ENCODE data around the gene TNFRSF13B.
"Not testable (repeated sequence)": the region's sequence is repeated elsewhere in the genome, so short reads cannot be mapped to it uniquely, and the experiment has no call there.

Gene TNFRSF13B

GRCh38 chr17:16927641-16928321 is 44.1 kb downstream of the TNFRSF13B start:
- H3K4me1 ChIP-seq (ENCODE audit: insufficient read depth, low read length): no peaks in the 10 kb centered on the region

DNA sequence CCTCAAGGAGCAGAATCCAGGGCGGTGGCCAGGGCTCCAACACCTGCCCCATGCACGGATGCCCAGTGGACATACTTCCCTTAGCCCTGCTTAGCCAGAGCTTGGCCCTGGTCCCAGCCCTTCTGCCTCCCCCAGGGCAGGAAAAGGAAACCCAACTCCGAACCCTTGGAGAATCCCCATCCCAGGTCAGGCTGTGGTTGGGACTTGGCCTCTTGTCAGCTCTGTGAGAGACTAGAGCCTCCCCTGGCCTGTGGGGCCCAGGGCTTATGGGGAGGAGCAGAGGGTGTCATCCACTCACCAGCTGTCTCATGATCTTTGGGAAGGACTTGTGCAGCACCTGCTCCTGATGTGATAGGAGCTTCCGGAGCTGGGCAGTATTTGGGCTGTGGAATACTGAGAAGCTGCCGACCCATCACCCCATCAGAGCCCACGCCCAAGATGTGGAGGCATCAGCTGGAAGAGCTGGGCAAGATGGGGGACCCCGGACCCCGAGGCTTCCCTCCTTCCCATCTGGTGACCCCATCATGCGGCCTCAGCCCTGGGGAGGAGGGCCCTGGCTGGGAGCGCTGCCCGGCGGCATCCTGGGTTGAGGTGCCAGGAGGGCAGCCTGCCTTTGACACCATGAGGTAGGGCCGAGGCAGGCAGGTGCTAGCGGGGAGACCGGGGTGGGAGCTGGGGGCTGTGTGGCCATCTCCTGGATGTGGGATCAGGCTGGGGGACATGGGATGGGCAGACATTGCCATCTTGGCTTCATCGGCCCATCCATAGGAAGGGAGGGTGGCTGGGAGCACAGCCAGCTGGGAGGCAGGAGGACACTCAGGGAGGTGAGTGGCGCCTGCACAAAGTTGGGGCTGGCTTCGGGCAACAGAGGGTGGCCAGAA is 45.1 kb downstream of the TNFRSF13B start:
- H3K36me3 ChIP-seq (ENCODE audit: insufficient read depth, low read length): no peaks in the 10 kb centered on the region
- no peak overlapping the region for H3K9ac ChIP-seq (ENCODE audit: low read depth, low read length)
- no peaks in the 10 kb centered on the region for H3K9me3 ChIP-seq (ENCODE audit: control insufficient read depth, insufficient read depth, low read length)
- H3K4me1 ChIP-seq (ENCODE audit: insufficient read depth, low read length): no peaks in the 10 kb centered on the region

More at GRCh38 chr17:16927641-16928321, 44.1 kb downstream of the TNFRSF13B start:
- no peaks in the 10 kb centered on the region for H3K9me3 ChIP-seq (ENCODE audit: control insufficient read depth, insufficient read depth, low read length)
- no peak overlapping the region for H3K9ac ChIP-seq (ENCODE audit: low read depth, low read length)
- H3K36me3 ChIP-seq (ENCODE audit: insufficient read depth, low read length): no peaks in the 10 kb centered on the region

GRCh38 chr17:16926061-16926511 is 45.8 kb downstream of the TNFRSF13B start:
- no peak overlapping the region for H3K9ac ChIP-seq (ENCODE audit: low read depth, low read length)
- no peaks in the 10 kb centered on the region for H3K9me3 ChIP-seq (ENCODE audit: control insufficient read depth, insufficient read depth, low read length)
- no peaks in the 10 kb centered on the region for H3K4me1 ChIP-seq (ENCODE audit: insufficient read depth, low read length)
- no peaks in the 10 kb centered on the region for H3K36me3 ChIP-seq (ENCODE audit: insufficient read depth, low read length)

DNA sequence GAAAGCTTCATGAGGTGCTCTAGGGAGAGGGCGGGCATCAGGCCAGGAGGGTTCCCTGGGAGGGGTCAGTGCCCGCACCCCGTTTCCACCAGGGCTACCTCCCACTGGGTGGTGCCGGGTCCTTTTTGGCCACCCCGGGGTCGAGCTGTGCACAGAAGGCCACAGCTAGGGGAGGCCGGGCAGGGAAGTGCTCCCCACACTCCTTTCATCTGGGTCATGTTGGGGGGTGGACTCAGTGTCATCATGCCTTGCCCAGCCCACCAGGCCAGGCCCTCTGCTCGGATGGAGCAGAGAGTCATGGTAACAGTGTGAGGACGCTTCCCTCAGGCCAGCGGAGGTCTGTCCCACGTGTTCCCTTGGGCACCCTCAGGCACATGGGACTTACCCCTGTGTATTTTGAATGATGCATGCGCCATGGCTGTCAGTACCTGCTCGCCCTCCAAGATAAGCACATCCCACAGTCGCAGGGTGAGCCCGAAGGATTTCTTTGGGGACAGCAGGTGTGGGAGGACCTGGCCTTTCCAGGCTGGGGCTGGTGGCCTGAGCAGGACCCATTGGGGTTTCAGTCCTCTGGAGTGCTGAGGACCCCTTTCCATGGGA is 46.4 kb downstream of the TNFRSF13B start:
- Histone ChIP-seq H3K9ac (ENCODE audit: low read depth, low read length) (no peak overlapping the region), H3K36me3 (ENCODE audit: insufficient read depth, low read length) (no peaks in the 10 kb centered on the region), H3K9me3 (ENCODE audit: control insufficient read depth, insufficient read depth, low read length) (no peaks in the 10 kb centered on the region), H3K4me1 (ENCODE audit: insufficient read depth, low read length) (no peaks in the 10 kb centered on the region)

- H3K9ac ChIP-seq (ENCODE audit: low read depth, low read length): no peak overlapping the region
- H3K36me3 ChIP-seq (ENCODE audit: insufficient read depth, low read length): no peaks in the 10 kb centered on the region
- H3K9me3 ChIP-seq (ENCODE audit: control insufficient read depth, insufficient read depth, low read length): no peaks in the 10 kb centered on the region
- no peaks in the 10 kb centered on the region for H3K4me1 ChIP-seq (ENCODE audit: insufficient read depth, low read length)
These were observed 47.0 kb downstream of the TNFRSF13B start for GRCh38 chr17:16924696-16925440.

DNA sequence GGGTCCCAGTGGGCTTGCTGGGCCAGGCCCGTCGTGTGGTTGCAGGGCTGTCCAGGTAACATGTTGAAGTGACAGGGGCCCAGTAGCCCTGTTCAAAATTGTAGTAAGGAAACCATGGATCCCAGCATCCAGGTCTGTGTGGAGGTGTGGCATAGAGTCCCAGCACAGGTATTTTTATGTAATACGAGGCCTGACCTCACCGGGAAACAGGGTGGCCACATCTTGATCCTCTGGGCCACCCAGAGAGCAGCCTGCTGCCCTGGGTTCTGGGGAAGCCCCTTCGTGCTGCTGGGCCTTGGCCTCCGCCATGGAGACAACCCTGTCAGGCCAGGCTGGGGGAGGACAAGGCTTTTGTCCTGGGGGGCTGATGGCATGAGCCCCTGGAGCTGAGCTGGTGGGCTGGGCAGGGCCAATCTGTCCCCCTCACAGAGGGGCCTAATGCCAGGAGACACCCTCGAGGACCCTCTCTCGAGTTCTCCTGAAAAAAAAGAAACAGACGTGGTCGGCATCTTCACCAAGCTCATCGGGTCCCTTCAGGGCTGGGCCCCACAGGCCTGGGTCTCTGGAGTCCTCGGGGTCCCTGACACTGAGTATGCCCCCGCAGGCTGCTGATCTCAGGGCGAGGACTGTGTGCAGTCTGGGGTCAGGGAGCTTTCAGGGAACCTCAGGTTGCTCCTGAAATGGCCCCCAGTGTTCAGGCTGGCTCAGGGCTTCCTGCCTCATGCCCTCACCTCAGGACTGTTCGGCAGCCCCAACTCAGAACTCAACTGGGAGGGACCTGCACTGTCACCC is 47.8 kb downstream of the TNFRSF13B start:
- Histone ChIP-seq H3K36me3 (ENCODE audit: insufficient read depth, low read length) (no peaks in the 10 kb centered on the region), H3K9me3 (ENCODE audit: control insufficient read depth, insufficient read depth, low read length) (no peaks in the 10 kb centered on the region), H3K9ac (ENCODE audit: low read depth, low read length) (no peak overlapping the region), H3K4me1 (ENCODE audit: insufficient read depth, low read length) (no peaks in the 10 kb centered on the region)

DNA sequence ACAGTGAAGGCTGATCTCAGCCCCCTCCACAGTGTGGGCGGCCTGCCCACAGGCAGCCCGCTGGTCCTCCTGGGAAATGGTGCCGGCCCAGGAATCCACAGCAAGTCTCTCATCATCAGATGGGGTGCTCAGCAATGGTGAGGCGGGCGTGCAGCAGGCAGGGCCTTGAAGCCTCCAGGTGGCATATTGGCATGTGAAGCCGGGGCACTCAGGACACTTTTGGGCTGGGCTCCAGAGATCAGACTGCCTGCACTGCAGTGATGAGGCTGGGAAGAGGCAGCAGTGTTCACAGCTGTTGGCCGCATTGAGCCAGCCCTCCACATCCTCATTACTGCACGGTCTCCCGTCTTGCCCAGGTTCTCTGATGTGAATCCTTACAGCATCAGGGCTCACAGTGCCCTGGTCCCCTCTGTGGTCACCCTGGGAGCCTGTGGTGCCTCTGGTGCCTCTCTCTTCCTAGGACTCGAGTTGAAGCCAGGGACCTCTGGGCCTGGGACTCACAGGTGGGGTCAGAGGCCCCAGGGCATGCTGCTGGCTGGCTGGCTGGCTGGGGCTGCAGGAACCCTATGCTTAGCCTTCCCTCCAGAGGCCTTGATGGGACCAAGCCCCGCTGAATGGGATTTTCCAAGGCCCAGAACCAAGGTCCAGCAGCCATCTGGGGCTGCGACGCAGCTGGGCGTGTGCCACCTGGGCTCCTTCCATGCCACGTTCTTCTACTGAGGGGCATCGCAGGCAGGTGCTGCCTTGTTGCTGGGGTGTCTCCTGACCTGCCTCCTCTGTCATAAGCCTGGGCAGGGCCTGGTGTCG is 48.6 kb downstream of the TNFRSF13B start:
- no peaks in the 10 kb centered on the region for H3K36me3 ChIP-seq (ENCODE audit: insufficient read depth, low read length)
- H3K9ac ChIP-seq (ENCODE audit: low read depth, low read length): no peak overlapping the region
- no peaks in the 10 kb centered on the region for H3K4me1 ChIP-seq (ENCODE audit: insufficient read depth, low read length)
- H3K9me3 ChIP-seq (ENCODE audit: control insufficient read depth, insufficient read depth, low read length): no peaks in the 10 kb centered on the region

DNA sequence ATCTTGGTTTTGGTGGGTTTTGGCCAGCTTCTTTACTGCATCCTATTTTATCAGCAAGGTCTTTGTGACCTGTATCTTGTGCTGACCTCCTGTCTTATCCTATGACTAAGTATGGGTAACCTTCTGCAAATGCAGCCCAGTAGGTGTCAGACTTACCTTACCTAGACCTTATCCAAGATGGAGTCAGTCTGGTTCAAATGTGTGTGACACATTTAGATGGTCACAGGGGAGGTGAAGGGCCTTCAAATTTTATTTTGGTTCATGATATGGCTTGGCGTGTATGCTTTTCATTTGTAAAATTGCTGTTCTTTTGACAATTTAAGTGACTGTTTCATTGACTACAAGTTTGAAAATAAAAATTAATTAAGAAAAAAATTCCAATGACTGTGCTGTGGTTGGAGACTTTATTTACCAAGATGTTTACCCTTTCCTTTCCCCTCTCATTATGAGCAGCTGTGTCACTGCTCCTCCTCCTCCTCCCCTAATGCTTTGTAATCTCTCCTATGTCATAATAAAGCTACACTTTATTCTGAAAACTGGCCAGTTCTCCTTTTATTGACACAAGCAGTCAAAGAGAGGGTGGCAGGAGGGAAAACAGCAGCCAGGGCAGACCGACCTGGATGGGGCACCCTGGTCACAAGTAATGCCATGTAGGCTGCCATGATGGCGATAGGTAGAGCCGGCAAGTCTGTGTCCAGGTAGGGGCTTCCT is 49.4 kb downstream of the TNFRSF13B start:
- Histone ChIP-seq H3K36me3 (ENCODE audit: insufficient read depth, low read length) (no peaks in the 10 kb centered on the region), H3K9me3 (ENCODE audit: control insufficient read depth, insufficient read depth, low read length) (no peaks in the 10 kb centered on the region), H3K4me1 (ENCODE audit: insufficient read depth, low read length) (no peaks in the 10 kb centered on the region), H3K9ac (ENCODE audit: low read depth, low read length) (no peak overlapping the region)

DNA sequence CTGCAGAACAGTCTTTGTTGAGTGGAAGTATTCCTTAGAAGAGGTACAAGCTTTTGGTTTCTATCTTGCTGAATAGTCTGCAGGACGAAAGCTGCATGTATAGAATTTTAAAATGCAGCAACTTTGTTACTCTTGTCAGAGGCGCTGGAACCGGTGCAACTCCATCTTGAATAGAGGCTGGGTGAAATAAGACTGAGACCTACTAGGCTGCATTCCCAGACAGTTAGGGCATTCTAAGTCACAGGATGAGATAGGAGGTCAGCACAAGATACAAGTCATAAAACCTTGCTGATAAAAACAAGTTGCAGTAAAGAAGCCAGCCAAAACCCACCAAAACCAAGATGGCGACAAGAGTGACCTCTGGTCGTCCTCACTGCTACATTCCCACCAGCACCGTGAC is 50.5 kb downstream of the TNFRSF13B start:
- not testable (repeated sequence) for H3K4me1 ChIP-seq (ENCODE audit: insufficient read depth, low read length); H3K9me3 ChIP-seq (ENCODE audit: control insufficient read depth, insufficient read depth, low read length); H3K36me3 ChIP-seq (ENCODE audit: insufficient read depth, low read length); H3K9ac ChIP-seq (ENCODE audit: low read depth, low read length)

DNA sequence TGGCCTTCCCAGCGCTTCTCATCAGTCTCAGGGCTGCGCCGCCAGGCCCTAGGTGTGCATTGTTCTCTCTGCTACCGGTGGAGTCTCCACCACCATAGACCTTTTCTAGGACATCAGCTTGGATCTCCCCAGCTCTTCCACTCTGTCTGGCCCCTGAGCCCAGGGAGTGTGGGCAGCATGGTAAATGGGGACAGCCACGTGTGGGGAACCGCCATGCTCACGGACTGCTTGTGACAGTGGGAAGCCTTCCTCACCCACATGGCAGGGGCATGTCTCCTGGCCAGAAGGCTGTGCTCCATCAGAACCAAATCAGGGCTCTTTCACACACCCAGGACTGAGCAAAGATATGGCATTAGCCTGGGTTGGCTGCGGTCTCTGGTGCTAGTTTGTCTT is 51.3 kb downstream of the TNFRSF13B start:
- H3K4me1 ChIP-seq (ENCODE audit: insufficient read depth, low read length): no peaks in the 10 kb centered on the region
- no peak overlapping the region for H3K9ac ChIP-seq (ENCODE audit: low read depth, low read length)
- H3K36me3 ChIP-seq (ENCODE audit: insufficient read depth, low read length): no peaks in the 10 kb centered on the region
- H3K9me3 ChIP-seq (ENCODE audit: control insufficient read depth, insufficient read depth, low read length): no peaks in the 10 kb centered on the region

- Histone ChIP-seq H3K9ac (ENCODE audit: low read depth, low read length) (no peak overlapping the region), H3K4me1 (ENCODE audit: insufficient read depth, low read length) (no peaks in the 10 kb centered on the region), H3K9me3 (ENCODE audit: control insufficient read depth, insufficient read depth, low read length) (no peaks in the 10 kb centered on the region), H3K36me3 (ENCODE audit: insufficient read depth, low read length) (no peaks in the 10 kb centered on the region)
These were observed 52.0 kb downstream of the TNFRSF13B start for GRCh38 chr17:16919663-16920627.

DNA sequence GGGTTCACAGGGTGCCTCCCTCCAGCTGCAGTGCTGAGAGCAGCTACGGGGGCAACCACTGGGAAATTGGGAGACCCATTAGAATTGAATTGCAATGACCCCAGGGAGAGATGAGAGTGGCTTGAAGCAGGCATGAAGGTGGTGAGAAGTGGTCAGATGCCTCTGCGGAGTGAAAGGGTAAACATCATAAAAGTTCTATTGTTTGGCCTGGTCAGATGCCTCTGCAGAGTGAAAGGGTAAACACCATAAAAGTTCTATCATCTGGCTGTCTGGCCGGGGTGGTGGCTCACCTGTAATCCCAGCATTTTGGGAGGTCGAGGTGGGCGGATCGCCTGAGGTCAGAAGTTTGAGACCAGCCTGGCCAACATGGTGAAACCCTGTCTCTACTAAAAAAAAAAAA is 53.5 kb downstream of the TNFRSF13B start:
- no peak overlapping the region for H3K9ac ChIP-seq (ENCODE audit: low read depth, low read length)

More for the DNA sequence above, 53.5 kb downstream of the TNFRSF13B start:
- H3K36me3 ChIP-seq (ENCODE audit: insufficient read depth, low read length): no peaks in the 10 kb centered on the region
- no peaks in the 10 kb centered on the region for H3K9me3 ChIP-seq (ENCODE audit: control insufficient read depth, insufficient read depth, low read length)
- H3K4me1 ChIP-seq (ENCODE audit: insufficient read depth, low read length): no peaks in the 10 kb centered on the region
